ENCODE results near the gene PSMB7. TPM values are rescaled to one million over a fixed set of nuclear protein-coding genes. Genes with fewer than 3 reads are reported as not detected.

The PSMB7 gene
- total RNA-seq, 2 experiments from 2014 or later = 69.3 to 71.7 TPM

- DNase-seq (no peak), ATAC-seq (ENCODE audit: poor library complexity) (no peak)
- H3K9me3 Mint-ChIP-seq = no peaks in the 10 kb centered on the region
- H3K27ac Mint-ChIP-seq = no peak overlapping the region
- CTCF ChIA-PET = interaction anchor here (1.1 kb wide), 1 partner anchor 60 kb away, joined by 4 read pairs; no protein-coding TSS in a partner anchor
- H3K4me1 ChIP-seq (ENCODE audit: insufficient read depth, low read length) = peaks cover 1% of the 10 kb centered on the region
- H3K27me3 ChIP-seq (ENCODE audit: control insufficient read depth in 1 of 2, insufficient read depth in 2 of 2, low read length in 2 of 2) = no peaks in the 10 kb centered on the region
- intact Hi-C loops (cut with DNase I, micrococcal nuclease) = no loop called here
- H3K36me3 ChIP-seq (ENCODE audit: insufficient read depth, low read length) = peaks cover 10% of the 10 kb centered on the region
- no peaks in the 10 kb centered on the region for H3K9me3 ChIP-seq (ENCODE audit: control insufficient read depth in 1 of 2, insufficient read depth in 1 of 2, low read length in 2 of 2)
- no peaks in the 10 kb centered on the region for H3K27me3 Mint-ChIP-seq
- TF ChIP-seq CTCF (IDR thresholded peaks at IDR 0.05) = no peak
- H3K4me3 Mint-ChIP-seq = no peak overlapping the region
- no peak overlapping the region for H3K4me3 ChIP-seq (ENCODE audit: low read length)
- POLR2A ChIA-PET = no interaction called here
- no peaks in the 10 kb centered on the region for H3K36me3 Mint-ChIP-seq (ENCODE audit: low read depth)
- H3K4me1 Mint-ChIP-seq (ENCODE audit: low read depth) = no peaks in the 10 kb centered on the region
- H3K27ac ChIP-seq (ENCODE audit: low read depth in 1 of 2, low read length in 2 of 2) = no peak overlapping the region
Measured at GRCh38 chr9:124327491-124327890, 87.8 kb downstream of the PSMB7 start.

GRCh38 chr9:124326378-124326777 lies 88.9 kb downstream of the PSMB7 start:
- Histone ChIP-seq H3K36me3 (ENCODE audit: insufficient read depth, low read length) (peaks cover 11% of the 10 kb centered on the region), H3K9me3 (ENCODE audit: control insufficient read depth in 1 of 2, insufficient read depth in 1 of 2, low read length in 2 of 2) (no peaks in the 10 kb centered on the region), H3K4me3 (ENCODE audit: low read length) (no peak overlapping the region), H3K27ac (ENCODE audit: low read depth in 1 of 2, low read length in 2 of 2) (no peak overlapping the region), H3K27me3 (ENCODE audit: control insufficient read depth in 1 of 2, insufficient read depth in 2 of 2, low read length in 2 of 2) (no peaks in the 10 kb centered on the region), H3K4me1 (ENCODE audit: insufficient read depth, low read length) (peaks cover 5% of the 10 kb centered on the region)
- TF ChIP-seq CTCF (IDR thresholded peaks at IDR 0.05) = no peak
- Mint-ChIP-seq H3K27ac (no peak overlapping the region), H3K4me1 (ENCODE audit: low read depth) (no peaks in the 10 kb centered on the region), H3K9me3 (no peaks in the 10 kb centered on the region), H3K4me3 (no peak overlapping the region), H3K36me3 (ENCODE audit: low read depth) (no peaks in the 10 kb centered on the region), H3K27me3 (no peaks in the 10 kb centered on the region)
- ChIA-PET CTCF (no interaction called here), POLR2A (no interaction called here)
- DNase-seq = no peak
- intact Hi-C loops (cut with DNase I, micrococcal nuclease) = no loop called here
- ATAC-seq (ENCODE audit: poor library complexity) = no peak

GRCh38 chr9:124325816-124326215 lies 89.4 kb downstream of the PSMB7 start:
- ChIA-PET POLR2A (no interaction called here), CTCF (no interaction called here)
- intact Hi-C loops (cut with DNase I, micrococcal nuclease) = no loop called here
- Histone ChIP-seq H3K27me3 (ENCODE audit: control insufficient read depth in 1 of 2, insufficient read depth in 2 of 2, low read length in 2 of 2) (no peaks in the 10 kb centered on the region), H3K36me3 (ENCODE audit: insufficient read depth, low read length) (peaks cover 12% of the 10 kb centered on the region), H3K4me1 (ENCODE audit: insufficient read depth, low read length) (peaks cover 5% of the 10 kb centered on the region), H3K27ac (ENCODE audit: low read depth in 1 of 2, low read length in 2 of 2) (no peak overlapping the region), H3K4me3 (ENCODE audit: low read length) (no peak overlapping the region), H3K9me3 (ENCODE audit: control insufficient read depth in 1 of 2, insufficient read depth in 1 of 2, low read length in 2 of 2) (no peaks in the 10 kb centered on the region)
- Mint-ChIP-seq H3K4me1 (ENCODE audit: low read depth) (no peaks in the 10 kb centered on the region), H3K27ac (no peak overlapping the region), H3K9me3 (no peaks in the 10 kb centered on the region), H3K27me3 (no peaks in the 10 kb centered on the region), H3K36me3 (ENCODE audit: low read depth) (no peaks in the 10 kb centered on the region), H3K4me3 (no peak overlapping the region)
- DNase-seq (no peak), ATAC-seq (ENCODE audit: poor library complexity) (no peak)
- TF ChIP-seq CTCF (IDR thresholded peaks at IDR 0.05) = no peak

Measured in CD4-positive, alpha-beta T cell (primary cell).